Muscle layer of duodenum (tissue), 2 donors: ENCODE measurements around the gene WARS2.
A peak's percentile ranks its signal among the peaks of the same experiment; 100 is the strongest.
"Not testable (repeated sequence)": the region's sequence is repeated elsewhere in the genome, so short reads cannot be mapped to it uniquely, and the experiment has no call there.

Source experiments
- H3K27ac ChIP-seq: one replicate; pipeline ENCODE4 v1.7.0; 2013; ENCODE audit warnings: mild to moderate bottlenecking, low read length
- H3K27me3 ChIP-seq: one replicate; pipeline ENCODE4 v1.7.0; 2013; ENCODE audit warnings: low read depth, mild to moderate bottlenecking, control low read depth, low read length
- H3K36me3 ChIP-seq, 2 donors: one replicate each; pipeline ENCODE4 v1.7.0; 2013; ENCODE audit warnings: low read length in 2 of 2, control low read depth in 1 of 2, mild to moderate bottlenecking in 1 of 2; ENCODE audit not compliant: insufficient read depth in 2 of 2, control insufficient read depth in 1 of 2
- H3K4me1 ChIP-seq, 2 donors: one replicate each; pipeline ENCODE4 v1.7.0; 2013; ENCODE audit warnings: low read length in 2 of 2, mild to moderate bottlenecking in 2 of 2, control low read depth in 1 of 2, moderate library complexity in 1 of 2; ENCODE audit not compliant: insufficient read depth in 2 of 2, control insufficient read depth in 1 of 2
- H3K4me3 ChIP-seq, 2 donors: one replicate each; pipeline ENCODE4 v1.7.0; 2013; ENCODE audit warnings: low read length in 2 of 2, low read depth in 1 of 2, mild to moderate bottlenecking in 1 of 2
- H3K9me3 ChIP-seq, 2 donors: one replicate each; pipeline ENCODE4 v1.7.0; 2013; ENCODE audit warnings: low read length in 2 of 2, control low read depth in 1 of 2, mild to moderate bottlenecking in 1 of 2; ENCODE audit not compliant: control insufficient read depth in 1 of 2
- donor health status: healthy.

WARS2 gene

DNA sequence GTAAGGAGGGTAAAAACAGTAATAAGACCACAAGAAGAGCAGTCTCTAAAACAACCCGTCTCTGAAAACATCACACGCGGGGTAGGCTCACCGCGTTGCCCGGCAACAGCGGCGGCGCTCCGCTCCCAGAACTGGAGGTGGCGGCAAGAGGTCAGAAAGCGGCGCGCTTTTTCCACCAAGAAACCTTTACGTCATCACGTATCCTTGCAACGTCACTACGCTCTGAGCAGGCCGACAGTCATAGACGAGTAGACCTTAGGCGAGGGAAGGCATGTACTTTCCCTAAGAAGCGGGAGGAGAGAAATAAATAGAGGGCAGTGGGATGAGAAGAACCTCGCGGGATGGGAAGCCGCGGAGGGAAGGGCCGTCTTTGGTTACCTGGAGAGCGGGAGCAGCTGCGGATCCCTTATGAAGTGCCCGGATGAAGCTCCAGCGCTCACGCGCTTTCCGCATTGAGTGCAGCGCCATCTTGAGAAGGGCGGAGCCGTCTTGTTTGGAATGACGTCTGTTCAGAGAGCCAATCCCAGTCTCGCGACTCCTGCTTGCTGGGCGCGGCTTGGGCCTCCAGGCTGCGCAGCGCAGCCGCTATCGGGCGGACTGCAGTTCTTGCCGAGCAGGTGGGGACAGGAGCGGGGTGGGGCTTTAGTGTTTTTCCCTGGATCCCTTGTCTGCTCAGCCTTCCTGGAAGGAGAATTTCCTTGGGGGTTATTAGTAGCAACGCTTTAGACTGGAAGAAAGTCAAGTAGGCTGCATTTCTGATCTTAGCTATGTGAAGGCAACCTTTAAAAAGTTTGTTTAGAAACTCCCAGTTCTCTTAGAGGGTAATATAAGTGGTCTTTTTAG is at the start of gene WARS2:
WARS2 (minus strand) TSS at position 477 of the 843 bp plus-strand sequence; CDS start at position 468, 9 bp downstream.
- peak within 1 kb of the TSS; percentile 99 for H3K27ac ChIP-seq
- peak within 1 kb of the TSS; percentile 66 to 95 for H3K4me3 ChIP-seq
- H3K9me3 ChIP-seq = no peaks in the 10 kb centered on the region
- H3K36me3 ChIP-seq = no peaks in the 10 kb centered on the region
- peaks cover 3 to 14% of the 10 kb centered on the region in 2 donors for H3K4me1 ChIP-seq
- H3K27me3 ChIP-seq = no peaks in the 10 kb centered on the region

DNA sequence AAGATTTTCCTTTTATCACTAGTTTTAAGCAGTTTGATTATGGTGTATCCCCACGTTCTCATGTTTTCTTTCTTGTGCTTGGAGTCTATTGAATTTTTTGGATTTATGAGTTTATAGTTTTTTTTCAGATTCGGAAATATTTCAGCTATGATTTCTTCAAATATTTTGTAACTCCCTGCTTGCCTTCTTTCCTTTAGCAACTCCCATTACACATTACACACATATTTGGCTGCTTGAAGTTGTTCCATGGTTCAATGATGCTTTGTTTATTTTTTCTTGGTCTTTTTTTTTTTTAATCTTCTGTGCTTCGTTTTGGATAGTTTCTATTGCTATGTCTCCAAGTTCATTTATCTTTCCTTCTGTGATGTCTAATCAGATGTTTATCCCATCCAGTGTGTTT is 48.5 kb upstream of the WARS2 start:
- H3K4me3 ChIP-seq = no peak overlapping the region
- peaks cover 0 to 6% of the 10 kb centered on the region in 2 donors for H3K36me3 ChIP-seq
- no peaks in the 10 kb centered on the region for H3K4me1 ChIP-seq
- H3K9me3 ChIP-seq = peaks cover 0 to 11% of the 10 kb centered on the region in 2 donors
- H3K27me3 ChIP-seq = no peaks in the 10 kb centered on the region
- no peak overlapping the region for H3K27ac ChIP-seq

DNA sequence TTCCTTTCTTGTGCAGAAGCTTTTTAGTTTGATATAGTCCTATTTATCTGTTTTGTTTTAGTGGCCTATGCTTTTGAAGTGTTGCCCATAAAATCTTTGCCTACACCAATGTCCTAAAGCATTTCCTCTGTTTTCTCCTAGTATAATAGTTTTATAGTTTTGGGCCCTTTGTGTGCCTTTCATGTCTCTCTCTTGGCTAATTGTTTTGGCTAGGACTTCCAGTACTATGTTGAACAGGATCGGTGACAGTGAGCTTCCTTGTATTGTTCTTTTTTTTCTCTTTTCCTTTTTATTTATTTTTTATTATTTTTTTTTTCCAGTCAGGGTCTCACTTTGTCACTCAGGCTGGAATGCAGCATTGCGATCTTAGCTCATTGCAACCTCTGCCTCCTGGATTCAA is 47.0 kb upstream of the WARS2 start:
- Histone ChIP-seq H3K4me3 (no peak overlapping the region), H3K9me3 (peaks cover 0 to 11% of the 10 kb centered on the region in 2 donors), H3K27ac (no peak overlapping the region), H3K4me1 (no peaks in the 10 kb centered on the region), H3K36me3 (peaks cover 0 to 6% of the 10 kb centered on the region in 2 donors), H3K27me3 (no peaks in the 10 kb centered on the region)

DNA sequence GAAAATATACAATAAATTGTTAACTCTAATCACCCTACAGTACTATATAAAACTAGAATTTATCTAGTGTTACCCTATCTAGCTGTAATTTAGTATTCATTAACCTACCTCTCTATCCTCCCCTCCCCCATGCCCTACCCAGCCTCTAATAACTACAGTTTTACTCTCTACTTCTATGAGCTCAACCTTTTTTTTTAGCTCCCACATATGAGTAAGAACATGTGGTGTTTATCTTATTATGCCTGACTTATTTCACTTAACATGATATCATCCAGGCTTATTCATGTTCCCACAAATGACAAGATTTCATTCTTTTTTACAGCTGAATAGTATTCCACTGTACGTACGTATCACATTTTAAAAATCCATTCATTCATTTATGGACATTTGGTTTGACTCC is 46.0 kb upstream of the WARS2 start:
- peaks cover 0 to 11% of the 10 kb centered on the region in 2 donors for H3K9me3 ChIP-seq
- peaks cover 0 to 6% of the 10 kb centered on the region in 2 donors for H3K36me3 ChIP-seq
- H3K4me1 ChIP-seq = no peaks in the 10 kb centered on the region
- no peaks in the 10 kb centered on the region for H3K27me3 ChIP-seq
- H3K4me3 ChIP-seq = no peak overlapping the region
- H3K27ac ChIP-seq = no peak overlapping the region

DNA sequence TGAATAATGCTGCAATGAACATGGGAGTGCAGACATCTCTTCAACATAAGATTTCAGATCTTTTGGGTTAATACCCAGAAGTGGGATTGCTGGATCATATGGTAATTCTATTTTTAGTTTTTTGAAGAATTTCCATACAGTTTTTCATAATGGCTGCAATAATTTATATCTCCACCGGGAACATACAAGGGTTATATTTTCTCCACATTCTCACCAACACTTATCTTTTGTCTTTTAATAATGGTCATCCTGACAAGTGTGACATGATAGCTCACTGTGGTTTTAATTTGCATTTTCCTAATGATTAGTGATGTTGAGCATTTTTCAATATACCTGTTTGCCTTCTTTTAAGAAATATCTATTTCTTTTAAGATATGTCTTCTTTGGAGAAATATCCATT is 44.5 kb upstream of the WARS2 start:
- Histone ChIP-seq H3K4me3 (no peak overlapping the region), H3K27ac (no peak overlapping the region), H3K4me1 (no peaks in the 10 kb centered on the region), H3K36me3 (peaks cover 0 to 11% of the 10 kb centered on the region in 2 donors), H3K27me3 (no peaks in the 10 kb centered on the region), H3K9me3 (peaks cover 0 to 11% of the 10 kb centered on the region in 2 donors)

DNA sequence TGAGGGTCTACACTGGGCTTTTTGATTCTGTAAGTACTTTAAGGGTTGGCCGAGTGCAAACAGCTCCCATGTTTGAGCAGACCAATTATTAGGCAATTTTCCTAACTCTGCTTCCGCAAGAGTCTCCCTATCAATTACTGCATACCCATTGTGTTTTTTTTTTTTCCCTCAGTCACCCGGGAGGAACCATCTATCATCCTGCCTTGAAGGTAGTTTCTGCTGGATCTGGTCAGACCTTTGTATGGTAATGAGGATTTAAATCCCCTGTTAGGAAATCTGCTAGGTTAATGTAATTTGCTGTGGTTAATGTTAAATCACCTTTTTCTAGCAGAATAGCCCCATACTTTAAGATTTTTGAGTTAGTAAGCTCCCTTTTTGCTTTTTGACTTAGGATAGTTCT is 40.8 kb upstream of the WARS2 start:
- H3K27me3 ChIP-seq = no peaks in the 10 kb centered on the region
- H3K4me1 ChIP-seq = no peaks in the 10 kb centered on the region
- peaks cover 0 to 12% of the 10 kb centered on the region in 2 donors for H3K36me3 ChIP-seq
- H3K9me3 ChIP-seq = no peaks in the 10 kb centered on the region
- H3K27ac ChIP-seq = no peak overlapping the region
- H3K4me3 ChIP-seq = no peak overlapping the region

DNA sequence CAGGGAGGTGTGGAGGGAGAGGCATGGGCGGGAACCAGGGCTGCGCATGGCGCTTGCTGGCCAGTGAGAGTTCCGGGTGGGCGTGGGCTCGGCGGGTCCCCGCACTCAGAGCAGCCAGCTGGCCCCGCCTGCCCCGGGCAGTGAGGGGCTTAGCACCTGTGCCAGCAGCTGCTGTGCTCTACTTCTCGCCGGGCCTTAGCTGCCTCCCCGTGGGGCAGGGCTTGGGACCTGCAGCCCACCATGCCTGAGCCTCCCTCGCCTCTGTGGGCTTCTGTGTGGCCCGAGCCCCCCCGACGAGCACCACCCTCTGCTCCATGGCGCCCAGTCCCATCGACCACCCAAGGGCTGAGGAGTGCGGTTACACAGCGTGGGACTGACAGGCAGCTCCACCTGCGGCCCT is 38.6 kb upstream of the WARS2 start:
- Histone ChIP-seq H3K27me3 (no peaks in the 10 kb centered on the region), H3K4me1 (no peaks in the 10 kb centered on the region), H3K27ac (no peak overlapping the region), H3K4me3 (no peak overlapping the region), H3K9me3 (no peaks in the 10 kb centered on the region), H3K36me3 (peaks cover 0 to 18% of the 10 kb centered on the region in 2 donors)

DNA sequence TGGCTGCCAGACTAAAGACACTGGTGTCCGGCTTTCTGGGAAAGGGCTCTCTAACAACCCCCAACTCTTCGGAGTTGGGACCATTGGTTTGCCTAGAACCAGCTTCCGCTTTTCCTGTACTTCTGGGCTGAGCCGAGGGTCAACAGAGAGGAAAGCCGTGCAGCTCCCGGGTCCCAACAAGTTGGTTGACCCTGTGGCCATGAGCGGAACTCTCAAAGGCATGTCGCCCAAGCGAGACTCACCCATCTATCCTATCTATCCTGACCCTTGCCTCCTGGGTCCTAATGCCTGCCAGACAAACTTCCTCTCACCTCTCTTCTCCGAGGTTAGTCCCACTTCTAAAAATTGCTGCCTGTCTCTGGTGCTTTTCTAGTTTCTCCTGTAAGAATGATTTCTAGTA is 32.5 kb upstream of the WARS2 start:
- H3K27ac ChIP-seq, H3K9me3 ChIP-seq, H3K27me3 ChIP-seq, H3K4me1 ChIP-seq, H3K4me3 ChIP-seq: not testable (repeated sequence)
- peaks cover 0 to 17% of the 10 kb centered on the region in 2 donors for H3K36me3 ChIP-seq

DNA sequence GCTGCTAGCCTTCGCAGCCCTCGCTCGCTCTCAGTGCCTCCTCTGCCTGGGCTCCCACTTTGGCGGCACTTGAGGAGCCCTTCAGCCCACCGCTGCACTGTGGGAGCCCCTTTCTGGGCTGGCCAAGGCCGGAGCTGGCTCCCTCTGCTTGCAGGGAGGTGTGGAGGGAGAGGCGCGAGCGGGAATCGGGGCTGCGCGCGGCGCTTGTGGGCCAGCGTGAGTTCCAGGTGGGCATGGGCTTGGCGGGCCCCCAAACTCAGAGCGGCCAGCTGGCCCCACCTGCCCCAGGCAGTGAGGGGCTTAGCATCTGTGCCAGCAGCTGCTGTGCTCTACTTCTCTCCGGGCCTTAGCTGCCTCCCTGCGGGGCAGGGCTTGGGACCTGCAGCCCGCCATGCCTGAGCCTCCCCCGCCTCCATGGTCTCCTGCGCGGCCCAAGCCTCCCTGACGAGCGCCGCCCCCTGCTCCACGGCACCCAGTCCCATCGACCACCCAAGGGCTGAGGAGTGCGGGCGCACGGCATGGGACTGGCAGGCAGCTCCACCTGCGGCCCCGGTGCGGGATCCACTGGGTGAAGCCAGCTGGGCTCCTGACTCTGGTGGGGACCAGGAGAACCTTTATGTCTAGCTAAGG is 31.0 kb upstream of the WARS2 start:
- H3K27ac ChIP-seq, H3K27me3 ChIP-seq, H3K4me3 ChIP-seq, H3K9me3 ChIP-seq, H3K4me1 ChIP-seq: not testable (repeated sequence)
- H3K36me3 ChIP-seq = peaks cover 0 to 17% of the 10 kb centered on the region in 2 donors

DNA sequence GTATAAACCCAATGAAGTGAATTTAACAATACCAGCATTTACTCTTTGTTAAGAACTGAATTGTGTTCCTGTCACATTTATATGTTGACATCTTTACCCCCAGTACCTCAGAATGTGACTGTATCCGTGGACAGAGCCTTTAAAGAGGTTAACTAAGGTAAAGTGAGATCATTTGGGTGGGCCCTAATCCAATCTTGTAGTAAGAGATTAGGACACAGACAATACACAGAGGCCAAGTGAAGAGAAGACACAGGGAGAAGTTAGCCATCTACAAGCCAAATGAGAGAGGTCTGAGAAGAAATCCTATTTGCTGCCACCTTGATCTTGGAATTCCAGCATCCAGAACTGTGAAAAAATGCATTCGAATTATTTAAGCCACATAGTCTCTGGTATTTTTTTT is 22.9 kb upstream of the WARS2 start:
- no peaks in the 10 kb centered on the region for H3K27me3 ChIP-seq

DNA sequence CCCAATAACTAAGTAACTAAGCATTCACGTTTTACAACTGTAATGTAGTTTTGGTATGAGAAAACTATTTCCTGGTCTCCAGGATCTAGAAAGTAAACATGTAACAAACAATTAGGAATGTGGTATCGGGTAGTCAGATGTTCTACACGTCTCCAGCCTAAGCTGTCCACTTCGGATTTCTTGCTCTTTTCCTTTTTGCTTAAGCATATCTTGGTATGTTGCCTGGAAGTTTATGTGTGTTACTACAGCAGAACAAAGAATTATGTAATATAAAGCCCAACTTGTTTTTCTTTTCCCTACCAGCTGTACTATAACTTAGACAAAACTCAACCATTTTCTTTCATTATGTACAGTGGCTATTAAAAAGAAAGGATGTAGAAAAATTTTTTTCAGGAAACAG is 20.4 kb upstream of the WARS2 start:
- no peaks in the 10 kb centered on the region for H3K27me3 ChIP-seq
- peaks cover 3 to 39% of the 10 kb centered on the region in 2 donors for H3K36me3 ChIP-seq
- no peaks in the 10 kb centered on the region for H3K4me1 ChIP-seq
- no peak overlapping the region for H3K27ac ChIP-seq
- no peaks in the 10 kb centered on the region for H3K9me3 ChIP-seq
- H3K4me3 ChIP-seq = no peak overlapping the region

More for the DNA sequence above, 22.9 kb upstream of the WARS2 start:
- Histone ChIP-seq H3K9me3 (no peaks in the 10 kb centered on the region), H3K27ac (no peak overlapping the region), H3K36me3 (peaks cover 3 to 33% of the 10 kb centered on the region in 2 donors), H3K4me1 (no peaks in the 10 kb centered on the region), H3K4me3 (no peak overlapping the region)
